GM13977 (cell line): ENCODE measurements around the gene TMEM147.

Experiments used
- DNase-seq: peaks from one replicate; pipeline ENCODE4 v3.0.0; 2012; ENCODE audit warnings: low spot score
- CTCF ChIP-seq: IDR thresholded peaks from 2 replicates; pipeline ENCODE4 v1.5.1; 2012; ENCODE audit warnings: mild to moderate bottlenecking, control low read depth; ENCODE audit not compliant: insufficient read depth; ENCODE audit errors: extremely low read depth, missing control alignments
- in situ Hi-C: fragments of 300-500 bp; cut with MboI; formaldehyde crosslinking; loops from one replicate; pipeline ENCODE4 v1.12.0; 2022; ENCODE audit warnings: low sequenced_read_pairs, low pct_unique_long_range_greater_than_20kb, mixed read lengths, inconsistent platforms; ENCODE audit not compliant: unreplicated experiment

TMEM147 gene

GRCh38 chr19:35561436-35561835 is 16.0 kb downstream of the TMEM147 start:
- in situ Hi-C loops = no loop called here
- TF ChIP-seq CTCF = no peak
- no peak for DNase-seq

GRCh38 chr19:35562336-35562735 is 16.9 kb downstream of the TMEM147 start:
- TF ChIP-seq CTCF = no peak
- in situ Hi-C loops = no loop called here
- DNase-seq = no peak

- no peak for TF ChIP-seq CTCF
- DNase-seq = no peak
- in situ Hi-C loops = no loop called here
Measured at GRCh38 chr19:35562776-35563175, 17.4 kb downstream of the TMEM147 start.

- no peak for DNase-seq
- in situ Hi-C loops = no loop called here
- TF ChIP-seq CTCF = no peak
Measured at GRCh38 chr19:35563207-35563829, 17.9 kb downstream of the TMEM147 start, which contains the start of gene ATP4A. TSS of gene ATP4A (minus strand) at chr19:35563658. CDS start at chr19:35563629, 29 bp downstream.

- TF ChIP-seq CTCF = no peak
- DNase-seq = no peak
- in situ Hi-C loops = no loop called here
Measured at GRCh38 chr19:35565016-35565856, 19.8 kb downstream of the TMEM147 start.

- no peak for TF ChIP-seq CTCF
- in situ Hi-C loops = no loop called here
Measured at GRCh38 chr19:35566738-35567137, 21.3 kb downstream of the TMEM147 start.

More at GRCh38 chr19:35566738-35567137, 21.3 kb downstream of the TMEM147 start:
- no peak for DNase-seq
